HepG2 (cell line): Measurements from ENCODE around the gene CLDN19. TPM values are rescaled to one million over a fixed set of nuclear protein-coding genes. Genes with fewer than 3 reads are reported as not detected.

ENCODE experiments used
- EHMT2 ChIP-seq: fragments of 200-600 bp; sonication (generic); IDR thresholded peaks from 2 replicates; pipeline ENCODE4 v1.7.0; 2017; ENCODE audit warnings: antibody characterized with exemption, low read depth, low read length, borderline replicate concordance
- FOSL1 ChIP-seq: sonication (generic); formaldehyde crosslinking; IDR thresholded peaks from 2 replicates; pipeline ENCODE4 v1.9.0; 2021; ENCODE audit warnings: missing genetic modification reagents, borderline replicate concordance
- FOXC1 ChIP-seq: sonication (generic); formaldehyde crosslinking; IDR thresholded peaks from 2 replicates; pipeline ENCODE4 v1.8.0; 2022; ENCODE audit warnings: mild to moderate bottlenecking, missing genetic modification reagents, borderline replicate concordance
- KLF13 ChIP-seq: sonication (generic); formaldehyde crosslinking; IDR thresholded peaks from 2 replicates; pipeline ENCODE4 v1.4.0; 2020; ENCODE audit warnings: mild to moderate bottlenecking, missing genetic modification reagents
- MAFF ChIP-seq: IDR thresholded peaks from 2 replicates; pipeline ENCODE4 v1.6.1; 2011; ENCODE audit warnings: low read depth, low read length, improper control_type of control experiment
- MED13 ChIP-seq: sonication (generic); formaldehyde crosslinking; IDR thresholded peaks from 2 replicates; pipeline ENCODE4 v1.5.0; 2020; ENCODE audit warnings: missing genetic modification reagents
- PHB2 ChIP-seq: fragments of 450-650 bp; IDR thresholded peaks from 2 replicates; pipeline ENCODE4 v1.6.1; 2018; ENCODE audit not compliant: partially characterized antibody
- POGZ ChIP-seq: sonication (generic); formaldehyde crosslinking; IDR thresholded peaks from 2 replicates; pipeline ENCODE4 v1.4.0; 2020; ENCODE audit warnings: mild to moderate bottlenecking, missing genetic modification reagents
- XRCC5 ChIP-seq: fragments of 200-400 bp; formaldehyde crosslinking; optimal IDR thresholded peaks from 2 replicates; pipeline ENCODE3; 2017; ENCODE audit warnings: mild to moderate bottlenecking, low read length
- ZNF282 ChIP-seq: fragments of 450-650 bp; IDR thresholded peaks from 2 replicates; pipeline ENCODE4 v1.6.1; 2018; ENCODE audit not compliant: partially characterized antibody
- ZNF737 ChIP-seq: sonication (generic); formaldehyde crosslinking; IDR thresholded peaks from 2 replicates; pipeline ENCODE4 v1.5.0; 2020; ENCODE audit warnings: missing genetic modification reagents, mild to moderate bottlenecking, borderline replicate concordance
- ZNF773 ChIP-seq: sonication (generic); formaldehyde crosslinking; IDR thresholded peaks from 2 replicates; pipeline ENCODE4 v1.4.0; 2020; ENCODE audit warnings: missing genetic modification reagents, borderline replicate concordance
- ZSCAN20 ChIP-seq: sonication (generic); formaldehyde crosslinking; IDR thresholded peaks from 2 replicates; pipeline ENCODE4 v1.4.0; 2020; ENCODE audit warnings: missing genetic modification reagents, mild to moderate bottlenecking, borderline replicate concordance
- ZSCAN30 ChIP-seq: sonication (generic); formaldehyde crosslinking; IDR thresholded peaks from 2 replicates; pipeline ENCODE4 v1.5.0; 2020; ENCODE audit warnings: mild to moderate bottlenecking, missing genetic modification reagents
- ZSCAN31 ChIP-seq: sonication (generic); formaldehyde crosslinking; IDR thresholded peaks from 2 replicates; pipeline ENCODE4 v1.5.0; 2020; ENCODE audit warnings: low read depth, mild to moderate bottlenecking, missing genetic modification reagents
- polyA plus RNA-seq, 8 experiments: library from polyadenylated mRNA; depleted of rRNA in 3 of 8; stranded (reverse) in 7 of 8; unstranded in 1 of 8; fragments of >200 nt; fragmentation: Illumina TruSeq in 4 of 8; extraction: Trizol in 4 of 8; gene quantifications; 2 replicates each; pipeline versions ENCODE4 v1.2.1 to v1.2.3, GENCODE V29; 2011 to 2016; ENCODE audit warnings: low read depth in 4 of 8, missing spikeins in 1 of 8, mixed read lengths in 1 of 8; ENCODE audit not compliant: insufficient read depth in 1 of 8
- total RNA-seq, 5 experiments: library from RNA; depleted of rRNA; stranded (reverse); fragments of >200 nt; fragmentation: Illumina TruSeq; extraction: Trizol; gene quantifications; 2 replicates each; pipeline ENCODE4 v1.2.3, GENCODE V29; 2016; ENCODE audit warnings: low read depth in 1 of 5
- TF ChIP-seq, protein P1 (sequence below): sonication (generic); formaldehyde crosslinking; IDR thresholded peaks from 2 replicates; pipeline ENCODE4 v1.8.0; 2022; ENCODE audit warnings: mild to moderate bottlenecking, missing genetic modification reagents, moderate library complexity
- TF ChIP-seq, protein P2 (sequence below): sonication (generic); formaldehyde crosslinking; IDR thresholded peaks from 2 replicates; pipeline ENCODE4 v1.8.1; 2023; ENCODE audit warnings: mild to moderate bottlenecking, missing genetic modification reagents, borderline replicate concordance
- TF ChIP-seq, protein P3 (sequence below): sonication (generic); formaldehyde crosslinking; IDR thresholded peaks from 2 replicates; pipeline ENCODE4 v1.4.0; 2020; ENCODE audit warnings: missing genetic modification reagents
- TF ChIP-seq, protein P4 (sequence below): sonication (generic); formaldehyde crosslinking; IDR thresholded peaks from 2 replicates; pipeline ENCODE4 v1.5.0; 2020; ENCODE audit warnings: missing genetic modification reagents
- TF ChIP-seq, protein P5 (sequence below): sonication (generic); formaldehyde crosslinking; IDR thresholded peaks from 2 replicates; pipeline ENCODE4 v1.5.1; 2020; ENCODE audit warnings: missing genetic modification reagents, mild to moderate bottlenecking, borderline replicate concordance

CLDN19 gene
- total and polyA plus RNA-seq, 2 of the 13 experiments (the other 11 are each of a cell fraction or from before 2014, with no cell fraction given) = 5.0 to 7.6 TPM

DNA sequence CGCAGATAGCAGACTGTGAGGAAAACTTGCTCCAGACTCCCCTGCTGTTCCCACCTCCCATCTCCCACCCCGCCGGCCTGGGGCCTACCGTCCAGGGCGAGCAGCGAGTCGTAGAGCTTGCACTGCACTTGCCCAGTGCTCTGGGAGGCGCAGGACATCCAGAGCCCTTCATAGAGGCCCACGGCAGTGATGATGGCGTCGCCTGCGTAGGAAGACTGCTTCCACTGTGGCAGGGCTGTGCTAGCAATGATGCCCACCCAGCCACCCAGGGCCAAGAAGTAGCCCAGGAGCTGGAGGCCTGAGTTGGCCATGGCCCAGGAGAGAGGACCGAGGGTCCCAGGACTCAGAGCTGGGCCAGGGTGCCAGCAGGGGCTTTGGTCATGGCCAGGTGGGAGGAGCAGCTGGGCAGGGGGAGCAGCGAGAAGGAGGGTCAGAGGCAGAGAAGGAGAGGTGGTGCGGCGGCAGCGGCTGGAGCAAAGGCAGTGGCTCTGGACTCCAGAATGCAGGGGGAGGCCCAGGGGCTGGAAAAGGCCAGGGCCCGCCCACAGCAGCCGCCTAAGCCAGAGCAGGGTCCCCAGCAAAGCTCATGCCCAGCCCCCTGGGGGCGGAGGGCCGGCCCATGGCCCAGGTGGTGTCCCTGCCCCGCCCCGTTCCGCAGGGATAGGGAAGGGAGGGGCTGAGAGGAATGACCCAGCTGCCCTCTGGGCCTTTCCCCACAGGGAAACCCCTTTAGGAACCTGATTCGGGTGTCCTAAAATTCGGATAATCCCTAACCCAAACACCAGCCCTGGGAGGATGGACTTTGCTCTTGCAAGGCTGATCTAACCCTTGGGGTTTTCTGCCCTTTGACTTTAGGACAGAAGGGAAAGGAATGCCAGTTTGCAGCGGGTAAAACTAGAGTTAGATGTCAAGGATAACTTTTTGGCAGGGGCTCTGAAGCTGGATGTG is at the start of gene CLDN19 (continued):
- TF ChIP-seq ZNF737 (no peak), ZSCAN30 (CRISPR knock-in tag) (no peak), PHB2 (no peak), XRCC5 (peak; percentile 56), ZNF773 (CRISPR knock-in tag) (no peak), MAFF (no peak), FOXC1 (0 out of 2 replicates have a peak, but pooled peaks have one; percentile 2), FOSL1 (CRISPR knock-in tag) (no peak), MED13 (CRISPR knock-in tag) (no peak), ZSCAN31 (no peak; the same call in 1 of the 2 replicates), ZNF282 (no peak), EHMT2 (no peak), ZSCAN20 (no peak), KLF13 (no peak), POGZ (peak; percentile 58)
- TF ChIP-seq, protein P1, sequence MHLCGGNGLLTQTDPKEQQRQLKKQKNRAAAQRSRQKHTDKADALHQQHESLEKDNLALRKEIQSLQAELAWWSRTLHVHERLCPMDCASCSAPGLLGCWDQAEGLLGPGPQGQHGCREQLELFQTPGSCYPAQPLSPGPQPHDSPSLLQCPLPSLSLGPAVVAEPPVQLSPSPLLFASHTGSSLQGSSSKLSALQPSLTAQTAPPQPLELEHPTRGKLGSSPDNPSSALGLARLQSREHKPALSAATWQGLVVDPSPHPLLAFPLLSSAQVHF (CRISPR knock-in tag) = no peak
- TF ChIP-seq, protein P2, sequence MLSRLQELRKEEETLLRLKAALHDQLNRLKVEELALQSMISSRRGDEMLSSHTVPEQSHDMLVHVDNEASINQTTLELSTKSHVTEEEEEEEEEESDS (CRISPR knock-in tag) = no peak
- TF ChIP-seq, protein P3, sequence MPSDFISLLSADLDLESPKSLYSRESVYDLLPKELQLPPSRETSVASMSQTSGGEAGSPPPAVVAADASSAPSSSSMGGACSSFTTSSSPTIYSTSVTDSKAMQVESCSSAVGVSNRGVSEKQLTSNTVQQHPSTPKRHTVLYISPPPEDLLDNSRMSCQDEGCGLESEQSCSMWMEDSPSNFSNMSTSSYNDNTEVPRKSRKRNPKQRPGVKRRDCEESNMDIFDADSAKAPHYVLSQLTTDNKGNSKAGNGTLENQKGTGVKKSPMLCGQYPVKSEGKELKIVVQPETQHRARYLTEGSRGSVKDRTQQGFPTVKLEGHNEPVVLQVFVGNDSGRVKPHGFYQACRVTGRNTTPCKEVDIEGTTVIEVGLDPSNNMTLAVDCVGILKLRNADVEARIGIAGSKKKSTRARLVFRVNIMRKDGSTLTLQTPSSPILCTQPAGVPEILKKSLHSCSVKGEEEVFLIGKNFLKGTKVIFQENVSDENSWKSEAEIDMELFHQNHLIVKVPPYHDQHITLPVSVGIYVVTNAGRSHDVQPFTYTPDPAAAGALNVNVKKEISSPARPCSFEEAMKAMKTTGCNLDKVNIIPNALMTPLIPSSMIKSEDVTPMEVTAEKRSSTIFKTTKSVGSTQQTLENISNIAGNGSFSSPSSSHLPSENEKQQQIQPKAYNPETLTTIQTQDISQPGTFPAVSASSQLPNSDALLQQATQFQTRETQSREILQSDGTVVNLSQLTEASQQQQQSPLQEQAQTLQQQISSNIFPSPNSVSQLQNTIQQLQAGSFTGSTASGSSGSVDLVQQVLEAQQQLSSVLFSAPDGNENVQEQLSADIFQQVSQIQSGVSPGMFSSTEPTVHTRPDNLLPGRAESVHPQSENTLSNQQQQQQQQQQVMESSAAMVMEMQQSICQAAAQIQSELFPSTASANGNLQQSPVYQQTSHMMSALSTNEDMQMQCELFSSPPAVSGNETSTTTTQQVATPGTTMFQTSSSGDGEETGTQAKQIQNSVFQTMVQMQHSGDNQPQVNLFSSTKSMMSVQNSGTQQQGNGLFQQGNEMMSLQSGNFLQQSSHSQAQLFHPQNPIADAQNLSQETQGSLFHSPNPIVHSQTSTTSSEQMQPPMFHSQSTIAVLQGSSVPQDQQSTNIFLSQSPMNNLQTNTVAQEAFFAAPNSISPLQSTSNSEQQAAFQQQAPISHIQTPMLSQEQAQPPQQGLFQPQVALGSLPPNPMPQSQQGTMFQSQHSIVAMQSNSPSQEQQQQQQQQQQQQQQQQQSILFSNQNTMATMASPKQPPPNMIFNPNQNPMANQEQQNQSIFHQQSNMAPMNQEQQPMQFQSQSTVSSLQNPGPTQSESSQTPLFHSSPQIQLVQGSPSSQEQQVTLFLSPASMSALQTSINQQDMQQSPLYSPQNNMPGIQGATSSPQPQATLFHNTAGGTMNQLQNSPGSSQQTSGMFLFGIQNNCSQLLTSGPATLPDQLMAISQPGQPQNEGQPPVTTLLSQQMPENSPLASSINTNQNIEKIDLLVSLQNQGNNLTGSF (CRISPR knock-in tag) = no peak
- TF ChIP-seq, protein P4, sequence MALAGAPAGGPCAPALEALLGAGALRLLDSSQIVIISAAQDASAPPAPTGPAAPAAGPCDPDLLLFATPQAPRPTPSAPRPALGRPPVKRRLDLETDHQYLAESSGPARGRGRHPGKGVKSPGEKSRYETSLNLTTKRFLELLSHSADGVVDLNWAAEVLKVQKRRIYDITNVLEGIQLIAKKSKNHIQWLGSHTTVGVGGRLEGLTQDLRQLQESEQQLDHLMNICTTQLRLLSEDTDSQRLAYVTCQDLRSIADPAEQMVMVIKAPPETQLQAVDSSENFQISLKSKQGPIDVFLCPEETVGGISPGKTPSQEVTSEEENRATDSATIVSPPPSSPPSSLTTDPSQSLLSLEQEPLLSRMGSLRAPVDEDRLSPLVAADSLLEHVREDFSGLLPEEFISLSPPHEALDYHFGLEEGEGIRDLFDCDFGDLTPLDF (CRISPR knock-in tag) = no peak
- TF ChIP-seq, protein P5, sequence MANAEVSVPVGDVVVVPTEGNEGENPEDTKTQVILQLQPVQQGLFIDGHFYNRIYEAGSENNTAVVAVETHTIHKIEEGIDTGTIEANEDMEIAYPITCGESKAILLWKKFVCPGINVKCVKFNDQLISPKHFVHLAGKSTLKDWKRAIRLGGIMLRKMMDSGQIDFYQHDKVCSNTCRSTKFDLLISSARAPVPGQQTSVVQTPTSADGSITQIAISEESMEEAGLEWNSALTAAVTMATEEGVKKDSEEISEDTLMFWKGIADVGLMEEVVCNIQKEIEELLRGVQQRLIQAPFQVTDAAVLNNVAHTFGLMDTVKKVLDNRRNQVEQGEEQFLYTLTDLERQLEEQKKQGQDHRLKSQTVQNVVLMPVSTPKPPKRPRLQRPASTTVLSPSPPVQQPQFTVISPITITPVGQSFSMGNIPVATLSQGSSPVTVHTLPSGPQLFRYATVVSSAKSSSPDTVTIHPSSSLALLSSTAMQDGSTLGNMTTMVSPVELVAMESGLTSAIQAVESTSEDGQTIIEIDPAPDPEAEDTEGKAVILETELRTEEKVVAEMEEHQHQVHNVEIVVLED (CRISPR knock-in tag) = no peak
